Ascending aorta (tissue), 2 donors: Measurements from ENCODE around the gene DUOX2. TPM values are rescaled to one million over a fixed set of nuclear protein-coding genes. Genes with fewer than 3 reads are reported as not detected.

ENCODE experiments used
- DNase-seq, 2 donors: peaks; one replicate each; pipeline ENCODE4 v3.0.0-alpha.2; 2019; ENCODE audit warnings: low spot score in 2 of 2
- H3K27ac ChIP-seq, 2 donors: fragments of 200-600 bp; sonication (generic); one replicate each; pipeline ENCODE4 v1.5.1; 2016 to 2017; ENCODE audit warnings: mild to moderate bottlenecking in 1 of 2
- H3K27me3 ChIP-seq: fragments of 200-600 bp; sonication (generic); one replicate; pipeline ENCODE4 v1.5.1; 2017
- H3K36me3 ChIP-seq, 2 donors: fragments of 200-600 bp; sonication (generic); one replicate each; pipeline ENCODE4 v1.5.1; 2016
- H3K4me1 ChIP-seq, 2 donors: fragments of 200-600 bp; sonication (generic); one replicate each; pipeline ENCODE4 v1.5.1; 2016 to 2017; ENCODE audit warnings: mild to moderate bottlenecking in 1 of 2
- H3K4me3 ChIP-seq, 2 donors: fragments of 200-600 bp; sonication (generic); one replicate each; pipeline ENCODE4 v1.5.1; 2016 to 2017; ENCODE audit warnings: mild to moderate bottlenecking in 1 of 2
- H3K9me3 ChIP-seq, 2 donors: fragments of 200-600 bp; sonication (generic); one replicate each; pipeline ENCODE4 v1.5.1; 2016
- CTCF ChIP-seq, 3 experiments: fragments of 200-600 bp in 2 of 3; fragments of 450-650 bp in 1 of 3; sonication (generic) in 2 of 3; IDR thresholded peaks; one replicate each; pipeline ENCODE4 v1.5.1; 2016 to 2019; ENCODE audit warnings: antibody characterized with exemption in 3 of 3, mild to moderate bottlenecking in 1 of 3, moderate library complexity in 1 of 3
- intact Hi-C: fragments of 100-400 bp; cut with DNase I; formaldehyde crosslinking; loops from one replicate; pipeline ENCODE4 v1.15.1; 2023
- total RNA-seq: library from RNA; depleted of rRNA; stranded (reverse); fragments of >200 nt; gene quantifications from one replicate; pipeline ENCODE4 v1.1.0, GENCODE V29; 2016

Gene DUOX2
- total RNA-seq, 1 donor from 2014 or later = 2.3 TPM

GRCh38 chr15:45117308-45118130, 3.5 kb upstream of the DUOX2 start:
- Histone ChIP-seq H3K36me3 (no peaks in the 10 kb centered on the region), H3K27ac (no peak overlapping the region), H3K27me3 (peaks cover 11% of the 10 kb centered on the region), H3K4me1 (peaks cover 7 to 18% of the 10 kb centered on the region in 2 donors), H3K9me3 (no peaks in the 10 kb centered on the region), H3K4me3 (peak overlapping the region; percentile 43 to 56)
- TF ChIP-seq CTCF (IDR thresholded peaks at IDR 0.05) = no peak
- DNase-seq = no peak
- intact Hi-C loops = no loop called here

DNA sequence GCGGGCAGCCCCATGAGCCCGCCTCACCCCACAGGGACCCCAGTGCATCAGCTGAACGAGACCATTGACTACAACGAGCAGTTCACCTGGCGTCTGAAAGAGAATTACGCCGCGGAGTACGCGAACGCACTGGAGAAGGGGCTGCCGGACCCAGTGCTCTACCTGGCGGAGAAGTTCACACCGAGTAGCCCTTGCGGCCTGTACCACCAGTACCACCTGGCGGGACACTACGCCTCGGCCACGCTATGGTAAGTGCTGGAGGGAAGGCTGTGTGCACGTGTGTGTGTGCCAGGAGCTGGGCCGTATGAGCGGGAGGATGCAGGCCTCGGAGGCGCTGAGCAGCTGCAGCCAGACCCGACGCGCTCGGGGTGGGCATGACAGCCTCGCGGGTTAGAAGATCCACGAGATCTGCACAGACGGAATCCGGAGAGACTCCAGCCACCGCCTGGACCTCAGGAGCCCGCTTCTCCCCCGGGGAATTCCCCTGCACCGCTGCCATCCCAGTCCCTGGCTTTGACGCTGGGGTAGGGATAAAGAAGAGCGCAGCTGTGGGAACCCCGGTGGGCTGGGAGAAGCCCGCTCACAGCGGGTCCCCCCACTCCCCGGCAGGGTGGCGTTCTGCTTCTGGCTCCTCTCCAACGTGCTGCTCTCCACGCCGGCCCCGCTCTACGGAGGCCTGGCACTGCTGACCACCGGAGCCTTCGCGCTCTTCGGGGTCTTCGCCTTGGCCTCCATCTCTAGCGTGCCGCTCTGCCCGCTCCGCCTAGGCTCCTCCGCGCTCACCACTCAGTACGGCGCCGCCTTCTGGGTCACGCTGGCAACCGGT, 2.7 kb upstream of the DUOX2 start:
- Histone ChIP-seq H3K27me3 (peaks cover 12% of the 10 kb centered on the region), H3K4me3 (peak overlapping the region; percentile 43 to 51), H3K9me3 (no peaks in the 10 kb centered on the region), H3K27ac (no peak overlapping the region), H3K36me3 (no peaks in the 10 kb centered on the region), H3K4me1 (peaks cover 7 to 18% of the 10 kb centered on the region in 2 donors)
- no peak for TF ChIP-seq CTCF (IDR thresholded peaks at IDR 0.05)
- intact Hi-C loops = no loop called here
- no peak for DNase-seq

DNA sequence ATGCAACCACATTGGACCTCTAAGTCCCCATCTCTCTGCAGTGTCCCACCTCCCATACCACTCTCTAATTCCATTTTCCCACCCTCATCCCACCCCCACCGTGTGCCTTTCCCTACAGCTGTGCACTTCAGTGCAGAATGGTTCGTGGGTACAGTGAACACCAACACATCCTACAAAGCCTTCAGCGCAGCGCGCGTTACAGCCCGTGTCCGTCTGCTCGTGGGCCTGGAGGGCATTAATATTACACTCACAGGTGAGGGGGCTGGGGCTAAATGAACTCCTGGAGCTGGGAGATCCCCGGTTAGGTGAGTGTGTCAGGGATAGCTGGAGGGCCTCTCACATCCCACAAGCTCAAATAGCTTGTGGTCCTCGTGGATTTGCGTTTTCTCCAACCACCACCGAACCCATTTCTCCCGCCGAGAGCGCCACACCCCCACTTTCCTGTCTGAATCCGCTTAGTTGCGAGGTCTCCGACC, 2.1 kb upstream of the DUOX2 start:
- no peak for DNase-seq
- no peaks in the 10 kb centered on the region for H3K9me3 ChIP-seq
- peaks cover 17% of the 10 kb centered on the region for H3K27me3 ChIP-seq
- H3K36me3 ChIP-seq = no peaks in the 10 kb centered on the region
- H3K4me3 ChIP-seq = no peak overlapping the region
- no peak overlapping the region for H3K27ac ChIP-seq
- peaks cover 7 to 18% of the 10 kb centered on the region in 2 donors for H3K4me1 ChIP-seq
- intact Hi-C loops = no loop called here
- no peak for TF ChIP-seq CTCF (IDR thresholded peaks at IDR 0.05)

DNA sequence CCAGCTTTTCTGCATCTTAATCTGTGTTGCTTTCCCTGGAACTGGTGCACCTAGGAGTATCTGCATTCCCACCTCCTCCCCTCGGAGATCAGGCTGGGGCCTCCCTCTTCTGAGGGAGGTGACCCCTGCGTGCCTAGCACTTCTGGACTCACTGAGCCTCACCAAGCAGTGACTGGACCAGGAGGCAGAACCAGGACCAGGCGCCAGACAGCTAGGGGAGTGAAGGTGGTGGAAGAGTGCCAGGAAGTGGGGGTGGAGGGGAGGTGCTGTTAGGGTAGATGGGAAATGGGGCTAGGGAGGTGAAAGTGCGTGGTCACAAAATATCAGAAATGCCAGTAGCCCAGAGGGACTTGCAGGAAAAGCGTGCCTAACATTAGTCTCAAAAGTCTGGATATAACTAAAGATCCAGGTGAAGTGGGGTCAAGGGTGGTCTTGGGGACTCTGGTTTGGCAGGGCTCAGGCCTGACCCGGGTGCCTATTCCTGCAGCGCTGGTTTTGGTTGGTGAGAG, 1.4 kb upstream of the DUOX2 start:
- no peaks in the 10 kb centered on the region for H3K36me3 ChIP-seq
- no peaks in the 10 kb centered on the region for H3K9me3 ChIP-seq
- intact Hi-C loops = no loop called here
- DNase-seq = no peak
- no peak for TF ChIP-seq CTCF (IDR thresholded peaks at IDR 0.05)
- H3K27me3 ChIP-seq = peaks cover 15% of the 10 kb centered on the region
- H3K27ac ChIP-seq = no peak overlapping the region
- peaks cover 7 to 18% of the 10 kb centered on the region in 2 donors for H3K4me1 ChIP-seq
- no peak overlapping the region for H3K4me3 ChIP-seq

DNA sequence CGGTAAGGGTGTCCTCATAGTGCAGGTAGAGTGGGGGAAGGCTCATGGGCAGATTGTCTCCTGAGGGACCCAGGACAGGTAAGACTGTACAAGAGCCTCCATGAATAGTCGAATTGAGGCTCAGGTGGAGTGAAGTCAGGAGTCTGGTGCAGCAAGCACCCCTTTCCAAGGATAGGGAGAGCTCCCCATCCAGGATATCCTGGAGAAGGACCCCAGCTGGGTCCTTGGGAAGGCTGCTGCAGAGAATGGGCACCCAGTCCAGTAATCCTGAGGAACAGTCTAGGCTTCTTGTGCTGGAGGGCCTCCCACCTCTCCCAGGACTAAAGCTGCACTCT, 746 bp upstream of the DUOX2 start:
- Histone ChIP-seq H3K27me3 (peaks cover 14% of the 10 kb centered on the region), H3K4me3 (peak overlapping the region in 1 of 2 donors; percentile 37), H3K36me3 (no peaks in the 10 kb centered on the region), H3K9me3 (no peaks in the 10 kb centered on the region), H3K27ac (no peak overlapping the region), H3K4me1 (peaks cover 7 to 18% of the 10 kb centered on the region in 2 donors)
- no peak for TF ChIP-seq CTCF (IDR thresholded peaks at IDR 0.05)
- intact Hi-C loops = no loop called here
- DNase-seq = no peak
